ENCODE results near the gene BRIP1. TPM values are rescaled to one million over a fixed set of nuclear protein-coding genes. Genes with fewer than 3 reads are reported as not detected.

The BRIP1 gene
- total RNA-seq, 1 experiment from 2014 or later: 13.8 TPM

DNA sequence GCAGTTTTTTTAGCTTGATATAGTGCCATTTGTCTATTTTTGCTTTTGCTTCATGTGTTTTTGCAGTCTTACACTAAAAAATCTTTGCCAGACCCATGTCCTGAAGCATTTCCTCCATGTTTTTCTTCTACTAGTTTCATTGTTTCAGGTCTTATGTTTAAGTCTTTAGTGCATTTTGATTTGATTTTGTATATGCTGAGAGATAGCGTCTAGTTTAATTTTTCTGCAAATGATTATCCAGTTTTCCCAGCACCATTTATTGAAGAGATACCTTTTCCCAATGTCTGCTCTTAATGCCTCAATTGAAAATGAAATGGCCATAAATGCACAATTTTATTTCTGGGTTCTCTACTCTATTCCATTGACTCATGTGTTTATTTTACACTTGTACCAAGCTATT lies 231.5 kb downstream of the BRIP1 start (continued):
- TF ChIP-seq, protein P1, sequence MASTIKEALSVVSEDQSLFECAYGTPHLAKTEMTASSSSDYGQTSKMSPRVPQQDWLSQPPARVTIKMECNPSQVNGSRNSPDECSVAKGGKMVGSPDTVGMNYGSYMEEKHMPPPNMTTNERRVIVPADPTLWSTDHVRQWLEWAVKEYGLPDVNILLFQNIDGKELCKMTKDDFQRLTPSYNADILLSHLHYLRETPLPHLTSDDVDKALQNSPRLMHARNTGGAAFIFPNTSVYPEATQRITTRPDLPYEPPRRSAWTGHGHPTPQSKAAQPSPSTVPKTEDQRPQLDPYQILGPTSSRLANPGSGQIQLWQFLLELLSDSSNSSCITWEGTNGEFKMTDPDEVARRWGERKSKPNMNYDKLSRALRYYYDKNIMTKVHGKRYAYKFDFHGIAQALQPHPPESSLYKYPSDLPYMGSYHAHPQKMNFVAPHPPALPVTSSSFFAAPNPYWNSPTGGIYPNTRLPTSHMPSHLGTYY (CRISPR knock-in tag; IDR thresholded peaks at IDR 0.05): no peak
- TF ChIP-seq, protein P2, sequence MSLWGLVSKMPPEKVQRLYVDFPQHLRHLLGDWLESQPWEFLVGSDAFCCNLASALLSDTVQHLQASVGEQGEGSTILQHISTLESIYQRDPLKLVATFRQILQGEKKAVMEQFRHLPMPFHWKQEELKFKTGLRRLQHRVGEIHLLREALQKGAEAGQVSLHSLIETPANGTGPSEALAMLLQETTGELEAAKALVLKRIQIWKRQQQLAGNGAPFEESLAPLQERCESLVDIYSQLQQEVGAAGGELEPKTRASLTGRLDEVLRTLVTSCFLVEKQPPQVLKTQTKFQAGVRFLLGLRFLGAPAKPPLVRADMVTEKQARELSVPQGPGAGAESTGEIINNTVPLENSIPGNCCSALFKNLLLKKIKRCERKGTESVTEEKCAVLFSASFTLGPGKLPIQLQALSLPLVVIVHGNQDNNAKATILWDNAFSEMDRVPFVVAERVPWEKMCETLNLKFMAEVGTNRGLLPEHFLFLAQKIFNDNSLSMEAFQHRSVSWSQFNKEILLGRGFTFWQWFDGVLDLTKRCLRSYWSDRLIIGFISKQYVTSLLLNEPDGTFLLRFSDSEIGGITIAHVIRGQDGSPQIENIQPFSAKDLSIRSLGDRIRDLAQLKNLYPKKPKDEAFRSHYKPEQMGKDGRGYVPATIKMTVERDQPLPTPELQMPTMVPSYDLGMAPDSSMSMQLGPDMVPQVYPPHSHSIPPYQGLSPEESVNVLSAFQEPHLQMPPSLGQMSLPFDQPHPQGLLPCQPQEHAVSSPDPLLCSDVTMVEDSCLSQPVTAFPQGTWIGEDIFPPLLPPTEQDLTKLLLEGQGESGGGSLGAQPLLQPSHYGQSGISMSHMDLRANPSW (CRISPR knock-in tag; conservative IDR thresholded peaks at IDR 0.05; ENCODE audit: low read depth): no peak
- TF ChIP-seq, protein P3, sequence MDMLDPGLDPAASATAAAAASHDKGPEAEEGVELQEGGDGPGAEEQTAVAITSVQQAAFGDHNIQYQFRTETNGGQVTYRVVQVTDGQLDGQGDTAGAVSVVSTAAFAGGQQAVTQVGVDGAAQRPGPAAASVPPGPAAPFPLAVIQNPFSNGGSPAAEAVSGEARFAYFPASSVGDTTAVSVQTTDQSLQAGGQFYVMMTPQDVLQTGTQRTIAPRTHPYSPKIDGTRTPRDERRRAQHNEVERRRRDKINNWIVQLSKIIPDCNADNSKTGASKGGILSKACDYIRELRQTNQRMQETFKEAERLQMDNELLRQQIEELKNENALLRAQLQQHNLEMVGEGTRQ (CRISPR knock-in tag; IDR thresholded peaks at IDR 0.05): no peak
- TF ChIP-seq, protein P4, sequence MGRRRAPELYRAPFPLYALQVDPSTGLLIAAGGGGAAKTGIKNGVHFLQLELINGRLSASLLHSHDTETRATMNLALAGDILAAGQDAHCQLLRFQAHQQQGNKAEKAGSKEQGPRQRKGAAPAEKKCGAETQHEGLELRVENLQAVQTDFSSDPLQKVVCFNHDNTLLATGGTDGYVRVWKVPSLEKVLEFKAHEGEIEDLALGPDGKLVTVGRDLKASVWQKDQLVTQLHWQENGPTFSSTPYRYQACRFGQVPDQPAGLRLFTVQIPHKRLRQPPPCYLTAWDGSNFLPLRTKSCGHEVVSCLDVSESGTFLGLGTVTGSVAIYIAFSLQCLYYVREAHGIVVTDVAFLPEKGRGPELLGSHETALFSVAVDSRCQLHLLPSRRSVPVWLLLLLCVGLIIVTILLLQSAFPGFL (CRISPR knock-in tag; IDR thresholded peaks at IDR 0.05; ENCODE audit: borderline replicate concordance): no peak
- TF ChIP-seq, protein P5, sequence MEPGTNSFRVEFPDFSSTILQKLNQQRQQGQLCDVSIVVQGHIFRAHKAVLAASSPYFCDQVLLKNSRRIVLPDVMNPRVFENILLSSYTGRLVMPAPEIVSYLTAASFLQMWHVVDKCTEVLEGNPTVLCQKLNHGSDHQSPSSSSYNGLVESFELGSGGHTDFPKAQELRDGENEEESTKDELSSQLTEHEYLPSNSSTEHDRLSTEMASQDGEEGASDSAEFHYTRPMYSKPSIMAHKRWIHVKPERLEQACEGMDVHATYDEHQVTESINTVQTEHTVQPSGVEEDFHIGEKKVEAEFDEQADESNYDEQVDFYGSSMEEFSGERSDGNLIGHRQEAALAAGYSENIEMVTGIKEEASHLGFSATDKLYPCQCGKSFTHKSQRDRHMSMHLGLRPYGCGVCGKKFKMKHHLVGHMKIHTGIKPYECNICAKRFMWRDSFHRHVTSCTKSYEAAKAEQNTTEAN (CRISPR knock-in tag; IDR thresholded peaks at IDR 0.05): no peak
- TF ChIP-seq MAX (CRISPR knock-in tag; IDR thresholded peaks at IDR 0.05): no peak
- no peak for TF ChIP-seq ZNF396 (CRISPR knock-in tag; IDR thresholded peaks at IDR 0.05; ENCODE audit: borderline replicate concordance)
- no peak for TF ChIP-seq KAT7 (CRISPR knock-in tag; IDR thresholded peaks at IDR 0.05; ENCODE audit: borderline replicate concordance)
- TF ChIP-seq ZNF423 (CRISPR knock-in tag; IDR thresholded peaks at IDR 0.05): no peak
- no peak for TF ChIP-seq NFYB (CRISPR knock-in tag; conservative IDR thresholded peaks at IDR 0.05; ENCODE audit: low read depth)
- TF ChIP-seq, protein P6, sequence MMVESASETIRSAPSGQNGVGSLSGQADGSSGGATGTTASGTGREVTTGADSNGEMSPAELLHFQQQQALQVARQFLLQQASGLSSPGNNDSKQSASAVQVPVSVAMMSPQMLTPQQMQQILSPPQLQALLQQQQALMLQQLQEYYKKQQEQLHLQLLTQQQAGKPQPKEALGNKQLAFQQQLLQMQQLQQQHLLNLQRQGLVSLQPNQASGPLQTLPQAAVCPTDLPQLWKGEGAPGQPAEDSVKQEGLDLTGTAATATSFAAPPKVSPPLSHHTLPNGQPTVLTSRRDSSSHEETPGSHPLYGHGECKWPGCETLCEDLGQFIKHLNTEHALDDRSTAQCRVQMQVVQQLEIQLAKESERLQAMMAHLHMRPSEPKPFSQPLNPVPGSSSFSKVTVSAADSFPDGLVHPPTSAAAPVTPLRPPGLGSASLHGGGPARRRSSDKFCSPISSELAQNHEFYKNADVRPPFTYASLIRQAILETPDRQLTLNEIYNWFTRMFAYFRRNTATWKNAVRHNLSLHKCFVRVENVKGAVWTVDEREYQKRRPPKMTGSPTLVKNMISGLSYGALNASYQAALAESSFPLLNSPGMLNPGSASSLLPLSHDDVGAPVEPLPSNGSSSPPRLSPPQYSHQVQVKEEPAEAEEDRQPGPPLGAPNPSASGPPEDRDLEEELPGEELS (CRISPR knock-in tag; IDR thresholded peaks at IDR 0.05): no peak

Other genes starting within 250 kb of the BRIP1 start
- gene INTS2, start 64.5 kb upstream of the BRIP1 start, total RNA-seq (2021): 24.1 to 24.9 TPM (median 24.3 TPM) in 3 replicates
- 39.7 to 44.6 TPM (median 44.0 TPM) in 3 replicates for gene MED13, start 201.8 kb upstream of the BRIP1 start, total RNA-seq (2021)